ENCODE measurements around the gene MFAP4.

The MFAP4 gene

GRCh38 chr17:19392303-19392702 is 5.3 kb upstream of the MFAP4 start:
- peaks cover 9% of the 10 kb centered on the region for H3K4me1 ChIP-seq (ENCODE audit: insufficient read depth, poor library complexity, severe bottlenecking)
- no peak for ATAC-seq (ENCODE audit: low read depth)

GRCh38 chr17:19391432-19391831 is 4.4 kb upstream of the MFAP4 start:
- Histone ChIP-seq H3K4me1 (ENCODE audit: insufficient read depth, poor library complexity, severe bottlenecking) (peaks cover 9% of the 10 kb centered on the region), H3K36me3 (ENCODE audit: low read depth) (no peaks in the 10 kb centered on the region), H3K4me3 (ENCODE audit: severe bottlenecking) (no peak overlapping the region), H3K27me3 (ENCODE audit: insufficient read depth, poor library complexity, severe bottlenecking) (no peaks in the 10 kb centered on the region), H3K9me3 (ENCODE audit: severe bottlenecking) (no peaks in the 10 kb centered on the region), H3K27ac (ENCODE audit: poor library complexity, severe bottlenecking) (no peak overlapping the region)
- DNase-seq (ENCODE audit: low spot score) = no peak
- no peak for ATAC-seq (ENCODE audit: low read depth)
- TF ChIP-seq CTCF (IDR thresholded peaks at IDR 0.05; ENCODE audit: poor library complexity, severe bottlenecking) = no peak

More at GRCh38 chr17:19392303-19392702, 5.3 kb upstream of the MFAP4 start:
- Histone ChIP-seq H3K36me3 (ENCODE audit: low read depth) (no peaks in the 10 kb centered on the region), H3K4me3 (ENCODE audit: severe bottlenecking) (no peak overlapping the region), H3K27ac (ENCODE audit: poor library complexity, severe bottlenecking) (no peak overlapping the region), H3K9me3 (ENCODE audit: severe bottlenecking) (no peaks in the 10 kb centered on the region), H3K27me3 (ENCODE audit: insufficient read depth, poor library complexity, severe bottlenecking) (no peaks in the 10 kb centered on the region)
- DNase-seq (ENCODE audit: low spot score) = no peak
- TF ChIP-seq CTCF (IDR thresholded peaks at IDR 0.05; ENCODE audit: poor library complexity, severe bottlenecking) = no peak

GRCh38 chr17:19390951-19391350 is 4.0 kb upstream of the MFAP4 start:
- peaks cover 9% of the 10 kb centered on the region for H3K4me1 ChIP-seq (ENCODE audit: insufficient read depth, poor library complexity, severe bottlenecking)
- H3K27me3 ChIP-seq (ENCODE audit: insufficient read depth, poor library complexity, severe bottlenecking) = no peaks in the 10 kb centered on the region
- no peak for TF ChIP-seq CTCF (IDR thresholded peaks at IDR 0.05; ENCODE audit: poor library complexity, severe bottlenecking)
- H3K4me3 ChIP-seq (ENCODE audit: severe bottlenecking) = no peak overlapping the region
- no peaks in the 10 kb centered on the region for H3K9me3 ChIP-seq (ENCODE audit: severe bottlenecking)
- H3K27ac ChIP-seq (ENCODE audit: poor library complexity, severe bottlenecking) = no peak overlapping the region
- H3K36me3 ChIP-seq (ENCODE audit: low read depth) = peaks cover under 1% of the 10 kb centered on the region; the same call in 1 of the 2 replicates
- DNase-seq (ENCODE audit: low spot score) (no peak), ATAC-seq (ENCODE audit: low read depth) (no peak)

GRCh38 chr17:19388791-19389785 is 2.1 kb upstream of the MFAP4 start:
- TF ChIP-seq CTCF (IDR thresholded peaks at IDR 0.05; ENCODE audit: poor library complexity, severe bottlenecking) = no peak
- Histone ChIP-seq H3K4me3 (ENCODE audit: severe bottlenecking) (no peak overlapping the region), H3K27me3 (ENCODE audit: insufficient read depth, poor library complexity, severe bottlenecking) (no peaks in the 10 kb centered on the region), H3K4me1 (ENCODE audit: insufficient read depth, poor library complexity, severe bottlenecking) (peaks cover 9% of the 10 kb centered on the region), H3K36me3 (ENCODE audit: low read depth) (peaks cover 6% of the 10 kb centered on the region), H3K27ac (ENCODE audit: poor library complexity, severe bottlenecking) (no peak overlapping the region), H3K9me3 (ENCODE audit: severe bottlenecking) (no peaks in the 10 kb centered on the region)
- no peak for ATAC-seq (ENCODE audit: low read depth)
- DNase-seq (ENCODE audit: low spot score) = no peak

Data from RWPE2 (cell line).